Gastroesophageal sphincter (tissue), 4 donors: Measurements from ENCODE around the gene C1orf167. TPM values are rescaled to one million over a fixed set of nuclear protein-coding genes. Genes with fewer than 3 reads are reported as not detected.
A peak's percentile ranks its signal among the peaks of the same experiment; 100 is the strongest.

Source experiments
- ATAC-seq: fragments of 150-250 bp; one replicate; pipeline ENCODE4 v1.9.1; 2016; ENCODE audit warnings: mild to moderate bottlenecking, moderate library complexity
- H3K27ac ChIP-seq, 4 donors: fragments of 200-600 bp; sonication (generic) in 3 of 4; 1 replicate in 3 of 4; 2 replicates in 1 of 4; pipeline ENCODE4 v1.5.1; 2016 to 2019
- H3K27me3 ChIP-seq: fragments of 200-600 bp; sonication (generic); one replicate; pipeline ENCODE4 v1.5.1; 2019
- H3K36me3 ChIP-seq, 2 donors: fragments of 200-600 bp; sonication (generic); one replicate each; pipeline ENCODE4 v1.5.1; 2019; ENCODE audit warnings: control low read depth in 1 of 2
- H3K4me1 ChIP-seq, 3 donors: fragments of 200-600 bp; sonication (generic); 1 replicate in 2 of 3; 2 replicates in 1 of 3; pipeline ENCODE4 v1.5.1; 2016 to 2019; ENCODE audit warnings: control low read depth in 2 of 3
- H3K4me3 ChIP-seq, 2 donors: fragments of 200-600 bp; sonication (generic); one replicate each; pipeline ENCODE4 v1.5.1; 2019; ENCODE audit warnings: mild to moderate bottlenecking in 1 of 2, moderate library complexity in 1 of 2
- H3K9me3 ChIP-seq, 3 donors: fragments of 200-600 bp; sonication (generic); one replicate each; pipeline ENCODE4 v1.5.1; 2017 to 2019; ENCODE audit warnings: control low read depth in 2 of 3
- EP300 ChIP-seq: sonication (generic); formaldehyde crosslinking; IDR thresholded peaks from one replicate; pipeline ENCODE4 v1.6.1; 2017; ENCODE audit warnings: antibody characterized with exemption, mild to moderate bottlenecking
- POLR2A ChIP-seq, 2 donors: fragments of 450-650 bp; IDR thresholded peaks; one replicate each; pipeline ENCODE4 v1.6.1; 2017; ENCODE audit warnings: antibody characterized with exemption in 2 of 2, mild to moderate bottlenecking in 2 of 2, moderate library complexity in 1 of 2
- POLR2AphosphoS5 ChIP-seq: sonication (generic); formaldehyde crosslinking; IDR thresholded peaks from one replicate; pipeline ENCODE4 v1.6.1; 2017; ENCODE audit warnings: antibody characterized with exemption
- WGBS, 2 donors: methylation state at CpG; one replicate each; pipeline ENCODE4 v1.1.5; 2018; ENCODE audit warnings: low coverage in 1 of 2; 5-methylcytosine and 5-hydroxymethylcytosine counted together
- total RNA-seq, 4 donors: library from RNA; depleted of rRNA; stranded (reverse); fragments of >200 nt; gene quantifications; one replicate each; pipeline ENCODE4 v1.1.0, GENCODE V29; 2016
- TF ChIP-seq, protein P1 (sequence below), 4 experiments: fragments of 200-600 bp in 2 of 4; fragments of 450-650 bp in 2 of 4; sonication (generic) in 1 of 4; IDR thresholded peaks; one replicate each; pipeline ENCODE4 v1.5.1; 2017 to 2019; ENCODE audit warnings: antibody characterized with exemption in 4 of 4, mild to moderate bottlenecking in 2 of 4, moderate library complexity in 2 of 4

Gene C1orf167
- total RNA-seq, 4 donors from 2014 or later: 0.35 to 1.4 (median 0.75) TPM

DNA sequence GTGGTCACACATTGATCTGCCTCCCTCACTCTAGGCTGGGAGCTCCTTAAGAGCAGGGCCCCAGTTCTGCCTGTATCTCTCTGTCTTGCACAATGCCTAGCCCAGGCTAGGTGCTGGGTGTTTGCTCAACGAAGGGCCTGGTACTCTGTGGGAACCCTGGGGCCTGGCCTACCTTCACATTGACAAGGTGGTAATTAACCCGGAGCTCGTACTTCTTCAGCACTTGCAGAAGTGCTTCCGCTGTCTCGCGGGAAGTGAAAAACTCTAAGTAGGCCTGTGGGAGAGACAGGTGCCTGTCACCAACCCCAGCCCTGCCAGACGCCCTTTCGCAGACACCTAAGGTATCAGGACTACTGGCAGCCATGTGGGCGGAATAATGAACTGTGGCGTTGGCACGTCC, 30.1 kb downstream of the C1orf167 start:
- 91% methylated on average over 10 of the region's 11 CpGs; no CpG with 5 or more reads in 1 of the 2 donors for WGBS, 2 donors
- TF ChIP-seq POLR2A (IDR thresholded peaks at IDR 0.05) (no peak), POLR2AphosphoS5 (no peak), EP300 (no peak)
- TF ChIP-seq, protein P1, sequence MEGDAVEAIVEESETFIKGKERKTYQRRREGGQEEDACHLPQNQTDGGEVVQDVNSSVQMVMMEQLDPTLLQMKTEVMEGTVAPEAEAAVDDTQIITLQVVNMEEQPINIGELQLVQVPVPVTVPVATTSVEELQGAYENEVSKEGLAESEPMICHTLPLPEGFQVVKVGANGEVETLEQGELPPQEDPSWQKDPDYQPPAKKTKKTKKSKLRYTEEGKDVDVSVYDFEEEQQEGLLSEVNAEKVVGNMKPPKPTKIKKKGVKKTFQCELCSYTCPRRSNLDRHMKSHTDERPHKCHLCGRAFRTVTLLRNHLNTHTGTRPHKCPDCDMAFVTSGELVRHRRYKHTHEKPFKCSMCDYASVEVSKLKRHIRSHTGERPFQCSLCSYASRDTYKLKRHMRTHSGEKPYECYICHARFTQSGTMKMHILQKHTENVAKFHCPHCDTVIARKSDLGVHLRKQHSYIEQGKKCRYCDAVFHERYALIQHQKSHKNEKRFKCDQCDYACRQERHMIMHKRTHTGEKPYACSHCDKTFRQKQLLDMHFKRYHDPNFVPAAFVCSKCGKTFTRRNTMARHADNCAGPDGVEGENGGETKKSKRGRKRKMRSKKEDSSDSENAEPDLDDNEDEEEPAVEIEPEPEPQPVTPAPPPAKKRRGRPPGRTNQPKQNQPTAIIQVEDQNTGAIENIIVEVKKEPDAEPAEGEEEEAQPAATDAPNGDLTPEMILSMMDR (IDR thresholded peaks at IDR 0.05): no peak
- Histone ChIP-seq H3K36me3 (peaks cover 0 to 68% of the 10 kb centered on the region in 2 donors), H3K4me3 (no peak overlapping the region), H3K27ac (peak overlapping the region; percentile 21 to 95 (median 90)), H3K27me3 (no peaks in the 10 kb centered on the region), H3K9me3 (no peaks in the 10 kb centered on the region), H3K4me1 (peaks cover 0 to 64% (median 47%) of the 10 kb centered on the region in 3 donors)
- ATAC-seq: no peak

DNA sequence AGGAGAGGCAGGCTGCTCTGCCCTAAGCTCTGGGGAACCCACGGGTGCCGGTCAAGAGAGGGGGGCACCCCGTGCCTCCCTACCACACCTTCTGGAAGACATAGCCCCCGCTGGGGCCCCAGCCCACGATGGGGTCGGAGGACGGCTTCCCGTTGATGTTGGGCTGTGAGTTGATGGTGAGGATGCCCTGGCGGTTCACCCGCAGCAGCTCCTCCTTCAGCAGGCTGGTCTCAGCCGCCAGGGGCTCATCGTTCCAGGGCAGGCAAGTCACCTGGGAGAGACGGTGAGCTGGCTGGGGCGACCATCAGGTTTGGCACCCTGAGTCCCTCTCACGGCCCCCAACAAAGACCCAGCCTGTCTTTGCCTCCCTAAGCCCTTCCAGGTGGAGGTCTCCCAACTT, 31.8 kb downstream of the C1orf167 start:
- peaks cover 0 to 76% of the 10 kb centered on the region in 2 donors for H3K36me3 ChIP-seq
- no peak overlapping the region for H3K4me3 ChIP-seq
- H3K27me3 ChIP-seq: no peaks in the 10 kb centered on the region
- no peaks in the 10 kb centered on the region for H3K9me3 ChIP-seq
- no peak for ATAC-seq
- peaks cover 0 to 46% (median 31%) of the 10 kb centered on the region in 3 donors for H3K4me1 ChIP-seq
- H3K27ac ChIP-seq: peak overlapping the region in 2 of 4 donors; percentile 6 to 48
- 100% methylated on average over 3 of the region's 15 CpGs; no CpG with 5 or more reads in 1 of the 2 donors for WGBS, 2 donors
- TF ChIP-seq EP300: no peak
- TF ChIP-seq POLR2A (IDR thresholded peaks at IDR 0.05): no peak
- TF ChIP-seq POLR2AphosphoS5: no peak

DNA sequence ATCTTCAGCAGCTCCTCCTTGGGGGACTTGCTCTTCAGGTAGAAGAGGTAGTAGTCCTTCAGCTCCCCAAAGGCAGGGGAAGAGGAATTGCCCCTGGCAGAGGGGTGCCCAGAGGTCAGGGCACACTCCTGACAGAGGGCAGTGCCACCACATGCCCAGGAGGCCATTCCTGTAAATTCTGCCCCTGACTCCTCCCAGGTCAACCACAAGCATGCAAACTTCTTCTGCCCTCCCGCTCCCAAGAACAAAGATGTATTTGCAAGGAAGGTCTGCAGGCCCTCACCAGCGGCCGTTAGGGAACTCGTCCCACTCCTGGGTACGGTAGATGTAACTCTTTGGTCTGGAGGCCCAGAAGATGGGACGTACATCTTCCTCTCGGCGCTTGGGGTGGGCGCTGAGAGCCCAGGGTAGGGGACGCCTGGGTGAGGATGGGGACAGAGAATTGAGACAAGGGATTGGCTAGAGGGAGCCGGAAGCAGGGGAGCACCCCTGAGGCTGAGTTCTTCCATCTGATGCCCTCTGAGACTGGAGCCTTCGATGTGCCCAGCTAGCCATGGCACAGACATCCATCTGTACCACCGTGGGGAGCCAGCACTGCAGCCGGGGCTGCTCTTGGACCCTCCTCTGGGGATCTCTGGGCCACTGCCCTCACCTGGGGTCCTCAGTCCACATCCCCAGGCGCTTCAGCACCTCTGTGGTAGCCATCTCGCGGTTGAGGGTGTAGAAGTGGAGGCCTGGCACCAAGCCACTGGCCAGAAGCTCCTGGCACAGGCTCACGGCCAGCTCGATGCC, 32.6 kb downstream of the C1orf167 start:
- no peak for ATAC-seq
- WGBS, 2 donors: 85 to 100% methylated on average over 1 to 7 of the region's 19 CpGs
- no peaks in the 10 kb centered on the region for H3K27me3 ChIP-seq
- H3K4me1 ChIP-seq: peaks cover 0 to 38% (median 23%) of the 10 kb centered on the region in 3 donors
- H3K9me3 ChIP-seq: no peaks in the 10 kb centered on the region
- no peak for TF ChIP-seq EP300
- TF ChIP-seq, protein P1 (IDR thresholded peaks at IDR 0.05): no peak
- no peak for TF ChIP-seq POLR2AphosphoS5
- no peak for TF ChIP-seq POLR2A (IDR thresholded peaks at IDR 0.05)
- H3K27ac ChIP-seq: peak overlapping the region in 2 of 4 donors; percentile 6 to 48
- H3K4me3 ChIP-seq: no peak overlapping the region
- H3K36me3 ChIP-seq: peaks cover 0 to 78% of the 10 kb centered on the region in 2 donors

DNA sequence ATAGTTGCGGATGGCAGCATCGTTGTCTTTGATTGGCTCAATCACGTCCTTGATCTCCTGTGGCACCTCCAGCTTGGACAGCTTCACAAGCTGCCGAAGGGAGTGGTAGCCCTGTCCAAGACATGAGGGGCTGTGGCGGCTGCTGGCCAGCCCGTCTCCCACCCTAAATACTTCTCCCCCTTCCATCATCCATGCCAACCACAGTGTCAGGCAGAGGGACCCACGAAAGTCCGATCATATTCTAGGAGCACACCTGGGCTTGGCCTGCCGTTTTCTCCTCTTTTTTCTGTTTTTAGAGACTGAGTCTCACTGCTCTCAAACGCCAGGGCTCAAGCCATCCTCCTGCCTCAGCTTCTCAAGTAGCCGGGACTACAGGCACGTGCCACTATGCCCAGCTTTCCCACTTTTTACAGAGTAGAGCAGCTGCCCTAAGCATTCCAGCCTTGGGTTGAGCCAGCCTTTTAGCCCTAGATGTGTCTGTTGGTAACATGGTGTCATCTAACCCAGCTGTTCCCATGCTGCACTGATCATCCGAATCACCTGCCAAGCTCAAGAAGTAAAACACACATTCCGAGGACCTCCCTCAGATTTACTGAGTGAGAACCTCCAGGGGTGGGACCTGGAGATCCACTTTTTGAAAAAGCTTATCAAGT, 33.4 kb downstream of the C1orf167 start:
- no peak for ATAC-seq
- 84 to 88% methylated on average over 4 to 11 of the region's 14 CpGs for WGBS, 2 donors
- TF ChIP-seq, protein P1 (IDR thresholded peaks at IDR 0.05): no peak
- TF ChIP-seq POLR2AphosphoS5: no peak
- peak overlapping the region in 2 of 4 donors; percentile 0 to 13 for H3K27ac ChIP-seq
- H3K9me3 ChIP-seq: no peaks in the 10 kb centered on the region
- H3K4me3 ChIP-seq: no peak overlapping the region
- no peaks in the 10 kb centered on the region for H3K27me3 ChIP-seq
- H3K4me1 ChIP-seq: peaks cover 0 to 31% (median 17%) of the 10 kb centered on the region in 3 donors
- peaks cover 0 to 78% of the 10 kb centered on the region in 2 donors for H3K36me3 ChIP-seq

DNA sequence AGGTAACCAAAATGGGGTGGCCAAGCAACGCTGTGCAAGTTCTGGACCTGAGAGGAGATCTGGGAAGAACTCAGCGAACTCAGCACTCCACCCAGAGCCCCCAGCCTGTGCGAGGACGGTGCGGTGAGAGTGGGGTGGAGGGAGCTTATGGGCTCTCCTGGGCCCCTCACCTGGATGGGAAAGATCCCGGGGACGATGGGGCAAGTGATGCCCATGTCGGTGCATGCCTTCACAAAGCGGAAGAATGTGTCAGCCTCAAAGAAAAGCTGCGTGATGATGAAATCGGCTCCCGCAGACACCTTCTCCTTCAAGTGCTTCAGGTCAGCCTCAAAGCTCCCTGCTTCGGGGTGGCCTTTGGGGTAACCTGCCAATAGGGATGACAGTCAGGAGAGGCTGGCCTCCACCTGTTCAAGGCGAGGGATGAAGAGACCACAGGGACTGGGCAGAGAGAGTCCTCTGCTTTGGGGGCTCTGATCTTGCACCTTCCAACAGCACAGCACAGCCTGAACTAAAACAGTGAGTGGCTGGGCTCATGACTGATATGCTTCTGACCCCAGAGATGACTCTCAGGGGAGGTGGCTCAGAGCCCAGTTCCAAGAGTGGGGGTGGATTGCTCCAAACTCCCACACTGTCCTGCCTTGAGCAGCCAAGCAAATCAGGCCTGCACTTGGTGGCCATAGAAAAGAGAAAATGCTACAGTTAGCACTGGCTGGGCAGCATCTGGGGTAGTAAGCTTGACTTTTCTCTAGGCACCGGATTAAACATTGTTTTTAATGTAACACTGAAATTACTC, 34.2 kb downstream of the C1orf167 start:
- WGBS, 2 donors: 90 to 94% methylated on average over 8 to 11 of the region's 15 CpGs
- H3K4me3 ChIP-seq: no peak overlapping the region
- no peak for TF ChIP-seq POLR2AphosphoS5
- TF ChIP-seq EP300: no peak
- TF ChIP-seq, protein P1 (IDR thresholded peaks at IDR 0.05): no peak
- TF ChIP-seq POLR2A (IDR thresholded peaks at IDR 0.05): no peak
- no peaks in the 10 kb centered on the region for H3K27me3 ChIP-seq
- peak overlapping the region in 3 of 4 donors; percentile 0 to 37 (median 13) for H3K27ac ChIP-seq
- peaks cover 0 to 86% of the 10 kb centered on the region in 2 donors for H3K36me3 ChIP-seq
- H3K4me1 ChIP-seq: peaks cover 0 to 31% (median 10%) of the 10 kb centered on the region in 3 donors
- no peak for ATAC-seq
- H3K9me3 ChIP-seq: no peaks in the 10 kb centered on the region
